ENCODE results near the gene B4GALT4. TPM values are rescaled to one million over a fixed set of nuclear protein-coding genes. Genes with fewer than 3 reads are reported as not detected.

The B4GALT4 gene
- total RNA-seq, 1 donor from 2014 or later = 21.8 TPM

GRCh38 chr3:119240101-119240590 is 532 bp downstream of the B4GALT4 start:
- peak overlapping the region; percentile 85 for H3K4me3 Mint-ChIP-seq (ENCODE audit: unreplicated experiment)
- H3K36me3 Mint-ChIP-seq (ENCODE audit: unreplicated experiment) = peaks cover 17% of the 10 kb centered on the region
- no peak for TF ChIP-seq CTCF (IDR thresholded peaks at IDR 0.05)
- H3K4me1 Mint-ChIP-seq (ENCODE audit: unreplicated experiment) = peaks cover 32% of the 10 kb centered on the region
- DNase-seq (ENCODE audit: extremely low spot score, unreplicated experiment) = no peak
- no peaks in the 10 kb centered on the region for H3K27me3 Mint-ChIP-seq (ENCODE audit: unreplicated experiment)
- peak overlapping the region; percentile 91 for H3K27ac Mint-ChIP-seq (ENCODE audit: unreplicated experiment)
- no peaks in the 10 kb centered on the region for H3K9me3 Mint-ChIP-seq (ENCODE audit: unreplicated experiment)

GRCh38 chr3:119239206-119239820 is 1.4 kb downstream of the B4GALT4 start:
- no peak for TF ChIP-seq CTCF (IDR thresholded peaks at IDR 0.05)
- peaks cover 25% of the 10 kb centered on the region for H3K36me3 Mint-ChIP-seq (ENCODE audit: unreplicated experiment)
- H3K9me3 Mint-ChIP-seq (ENCODE audit: unreplicated experiment) = no peaks in the 10 kb centered on the region
- peak overlapping the region; percentile 85 for H3K4me3 Mint-ChIP-seq (ENCODE audit: unreplicated experiment)
- peak overlapping the region; percentile 91 for H3K27ac Mint-ChIP-seq (ENCODE audit: unreplicated experiment)
- no peaks in the 10 kb centered on the region for H3K27me3 Mint-ChIP-seq (ENCODE audit: unreplicated experiment)
- peaks cover 39% of the 10 kb centered on the region for H3K4me1 Mint-ChIP-seq (ENCODE audit: unreplicated experiment)
- no peak for DNase-seq (ENCODE audit: extremely low spot score, unreplicated experiment)

GRCh38 chr3:119238363-119238762 is 2.3 kb downstream of the B4GALT4 start:
- Mint-ChIP-seq H3K27me3 (ENCODE audit: unreplicated experiment) (no peaks in the 10 kb centered on the region), H3K9me3 (ENCODE audit: unreplicated experiment) (no peaks in the 10 kb centered on the region), H3K27ac (ENCODE audit: unreplicated experiment) (peak overlapping the region; percentile 60), H3K4me1 (ENCODE audit: unreplicated experiment) (peaks cover 39% of the 10 kb centered on the region), H3K36me3 (ENCODE audit: unreplicated experiment) (peaks cover 30% of the 10 kb centered on the region), H3K4me3 (ENCODE audit: unreplicated experiment) (peak overlapping the region; percentile 57)
- DNase-seq (ENCODE audit: extremely low spot score, unreplicated experiment) = no peak
- TF ChIP-seq CTCF (IDR thresholded peaks at IDR 0.05) = no peak

GRCh38 chr3:119237299-119237698 is 3.4 kb downstream of the B4GALT4 start:
- peaks cover 33% of the 10 kb centered on the region for H3K36me3 Mint-ChIP-seq (ENCODE audit: unreplicated experiment)
- H3K27ac Mint-ChIP-seq (ENCODE audit: unreplicated experiment) = peak overlapping the region; percentile 7
- H3K4me3 Mint-ChIP-seq (ENCODE audit: unreplicated experiment) = no peak overlapping the region
- peaks cover 39% of the 10 kb centered on the region for H3K4me1 Mint-ChIP-seq (ENCODE audit: unreplicated experiment)
- no peaks in the 10 kb centered on the region for H3K9me3 Mint-ChIP-seq (ENCODE audit: unreplicated experiment)
- DNase-seq (ENCODE audit: extremely low spot score, unreplicated experiment) = no peak
- no peak for TF ChIP-seq CTCF (IDR thresholded peaks at IDR 0.05)
- H3K27me3 Mint-ChIP-seq (ENCODE audit: unreplicated experiment) = no peaks in the 10 kb centered on the region

GRCh38 chr3:119236756-119237155 is 3.9 kb downstream of the B4GALT4 start:
- no peaks in the 10 kb centered on the region for H3K9me3 Mint-ChIP-seq (ENCODE audit: unreplicated experiment)
- no peak overlapping the region for H3K4me3 Mint-ChIP-seq (ENCODE audit: unreplicated experiment)
- TF ChIP-seq CTCF (IDR thresholded peaks at IDR 0.05) = no peak
- H3K27me3 Mint-ChIP-seq (ENCODE audit: unreplicated experiment) = no peaks in the 10 kb centered on the region
- H3K4me1 Mint-ChIP-seq (ENCODE audit: unreplicated experiment) = peaks cover 39% of the 10 kb centered on the region
- peak overlapping the region; percentile 38 for H3K27ac Mint-ChIP-seq (ENCODE audit: unreplicated experiment)
- no peak for DNase-seq (ENCODE audit: extremely low spot score, unreplicated experiment)
- H3K36me3 Mint-ChIP-seq (ENCODE audit: unreplicated experiment) = peaks cover 33% of the 10 kb centered on the region
